HCT116 (cell line): ENCODE data around the gene ZNRF3. TPM values are rescaled to one million over a fixed set of nuclear protein-coding genes. Genes with fewer than 3 reads are reported as not detected.

Experiments used
- ATAC-seq: fragments of 200-7000 bp; cut with Tn5 transposase; 2 replicates; pipeline ENCODE4 v1.9.1; 2020; ENCODE audit warnings: mild to moderate bottlenecking, moderate library complexity
- BruUV-seq: library from RNA; stranded (reverse); fragments of 400-500 nt; replicated peaks from 2 replicates; lab custom pipeline; 2021; lab: Mats Ljungman, UMichigan
- CTCF ChIA-PET: fragments of 300-600 bp; sonication (Branson Sonifier 250); formaldehyde crosslinking; loops from one replicate; lab custom pipeline; 2021; ENCODE audit warnings: antibody characterized with exemption; lab: Charles Lee
- POLR2A ChIA-PET: fragments of 300-600, 350-600 bp; sonication (Branson Sonifier 250); formaldehyde crosslinking; loops from one replicate; lab custom pipeline; 2021; ENCODE audit warnings: antibody characterized with exemption; lab: Charles Lee
- RAD21 ChIA-PET, 2 experiments: fragments of 300-600 bp; sonication (Branson Sonifier 250); formaldehyde crosslinking; loops; one replicate each; lab custom pipeline; 2023; ENCODE audit warnings: low total read pairs in 2 of 2; ENCODE audit not compliant: uncharacterized antibody in 2 of 2, unreplicated experiment in 2 of 2, low non-redundant PET in 1 of 2; lab: Charles Lee
- DNase-seq: peaks from one replicate; pipeline ENCODE4 v3.0.0-alpha.2; 2010; ENCODE audit warnings: low read depth, low spot score
- H2AFZ ChIP-seq: fragments of 200-600 bp; shearing (Covaris generic), sonication (generic); 2 replicates; pipeline ENCODE4 v1.6.1; 2017; ENCODE audit warnings: low read depth, mixed run types, mixed read lengths, antibody characterized with exemption, low read length; ENCODE audit not compliant: poor library complexity, severe bottlenecking
- H3K27ac ChIP-seq: 2 replicates; pipeline ENCODE4 v1.5.1; 2012; ENCODE audit warnings: low read depth, low read length
- H3K27me3 ChIP-seq: fragments of 200-600 bp; sonication (generic); 2 replicates; pipeline ENCODE4 v1.6.1; 2016; ENCODE audit warnings: mixed run types, low read length, mixed read lengths; ENCODE audit not compliant: insufficient read depth
- H3K36me3 ChIP-seq, 2 experiments: fragments of 200-500 bp in 1 of 2; fragments of 200-600 bp in 1 of 2; sonication (Bioruptor generic) in 1 of 2; sonication (generic) in 1 of 2; 2 replicates each; pipeline versions ENCODE4 v1.5.1 to v1.6.1; 2014 to 2016; ENCODE audit warnings: low read length in 2 of 2, inconsistent platforms in 1 of 2, mixed read lengths in 1 of 2, mixed run types in 1 of 2; ENCODE audit not compliant: insufficient read depth in 2 of 2, control insufficient read depth in 1 of 2
- H3K4me1 ChIP-seq, 2 experiments: fragments of 200-600 bp in 1 of 2; sonication (generic) in 1 of 2; 2 replicates each; pipeline versions ENCODE4 v1.5.1 to v1.6.1; 2012 to 2017; ENCODE audit warnings: low read length in 2 of 2, inconsistent platforms in 1 of 2, mild to moderate bottlenecking in 1 of 2, mixed read lengths in 1 of 2, mixed run types in 1 of 2, moderate library complexity in 1 of 2; ENCODE audit not compliant: insufficient read depth in 2 of 2, control insufficient read depth in 1 of 2
- H3K4me2 ChIP-seq: fragments of 200-600 bp; sonication (generic); 2 replicates; pipeline ENCODE4 v1.6.1; 2017; ENCODE audit warnings: mixed run types, low read length, mixed read lengths
- H3K4me3 ChIP-seq, 2 experiments: fragments of 200-600 bp in 1 of 2; sonication (generic) in 1 of 2; replicated peaks in 1 of 2; 2 replicates each; pipeline ENCODE4 v1.5.1; 2011 to 2016; ENCODE audit warnings: low read length in 2 of 2, control low read depth in 1 of 2, low read depth in 1 of 2, mild to moderate bottlenecking in 1 of 2, mixed read lengths in 1 of 2, mixed run types in 1 of 2
- H3K79me2 ChIP-seq: fragments of 200-600 bp; sonication (generic); 2 replicates; pipeline ENCODE4 v1.6.1; 2017; ENCODE audit warnings: mild to moderate bottlenecking, mixed run types, low read length, moderate library complexity, mixed read lengths; ENCODE audit not compliant: insufficient read depth
- H3K9ac ChIP-seq: fragments of 200-600 bp; sonication (generic); 2 replicates; pipeline ENCODE4 v1.6.1; 2016; ENCODE audit warnings: low read length, mixed read lengths
- H3K9me2 ChIP-seq: fragments of 200-600 bp; sonication (generic), shearing (Covaris generic); 2 replicates; pipeline ENCODE4 v1.6.1; 2017; ENCODE audit warnings: mixed run types, mild to moderate bottlenecking, moderate library complexity; ENCODE audit not compliant: insufficient read depth
- H3K9me3 ChIP-seq, 2 experiments: fragments of 200-500 bp in 1 of 2; fragments of 200-600 bp in 1 of 2; sonication (Bioruptor generic) in 1 of 2; sonication (generic) in 1 of 2; 2 replicates each; pipeline ENCODE4 v1.6.1; 2014 to 2017; ENCODE audit warnings: low read length in 2 of 2, mixed read lengths in 2 of 2, inconsistent platforms in 1 of 2, low read depth in 1 of 2, mild to moderate bottlenecking in 1 of 2, mixed run types in 1 of 2, moderate library complexity in 1 of 2; ENCODE audit not compliant: control insufficient read depth in 1 of 2, insufficient read depth in 1 of 2
- H4K20me1 ChIP-seq: fragments of 200-600 bp; sonication (generic), shearing (Covaris generic); 2 replicates; pipeline ENCODE4 v1.6.1; 2017; ENCODE audit warnings: mixed run types, mild to moderate bottlenecking, moderate library complexity; ENCODE audit not compliant: insufficient read depth
- CBX3 ChIP-seq: IDR thresholded peaks from 2 replicates; pipeline ENCODE4 v1.6.1; 2012; ENCODE audit warnings: low read depth
- CEBPB ChIP-seq: IDR thresholded peaks from 2 replicates; pipeline ENCODE4 v1.6.1; 2012; ENCODE audit warnings: low read depth
- ELF1 ChIP-seq: IDR thresholded peaks from 2 replicates; pipeline ENCODE4 v1.6.1; 2012; ENCODE audit warnings: low read depth, borderline replicate concordance
- JUND ChIP-seq: IDR thresholded peaks from 2 replicates; pipeline ENCODE4 v1.6.1; 2012
- MAX ChIP-seq: IDR thresholded peaks from 2 replicates; pipeline ENCODE4 v1.6.1; 2012
- POLR2A ChIP-seq: IDR thresholded peaks from 2 replicates; pipeline ENCODE4 v1.7.0; 2011; ENCODE audit warnings: borderline replicate concordance; ENCODE audit not compliant: insufficient read depth, insufficient read length; ENCODE audit errors: extremely low read depth
- POLR2AphosphoS5 ChIP-seq: IDR thresholded peaks from 2 replicates; pipeline ENCODE4 v1.6.1; 2011; ENCODE audit warnings: mild to moderate bottlenecking, low read depth, low read length, moderate library complexity
- RAD21 ChIP-seq: IDR thresholded peaks from 2 replicates; pipeline ENCODE4 v1.6.1; 2012; ENCODE audit warnings: low read depth, mild to moderate bottlenecking
- SP1 ChIP-seq: IDR thresholded peaks from 2 replicates; pipeline ENCODE4 v1.6.1; 2012; ENCODE audit warnings: low read depth
- TCF7L2 ChIP-seq: IDR thresholded peaks from 2 replicates; pipeline ENCODE4 v1.7.0; 2011; ENCODE audit warnings: borderline replicate concordance, inconsistent platforms; ENCODE audit not compliant: insufficient read depth, insufficient read length; ENCODE audit errors: extremely low read depth
- ZBTB33 ChIP-seq: IDR thresholded peaks from 2 replicates; pipeline ENCODE4 v1.6.1; 2011; ENCODE audit warnings: mild to moderate bottlenecking, low read length, moderate library complexity; ENCODE audit not compliant: insufficient replicate concordance; ENCODE audit errors: extremely low read depth
- ZFX ChIP-seq: fragments of 450-650 bp; IDR thresholded peaks from 2 replicates; pipeline ENCODE4 v1.6.1; 2017
- intact Hi-C: fragments of 100-400 bp; cut with micrococcal nuclease; formaldehyde crosslinking; loops from 2 replicates; pipeline ENCODE4 v1.10.0; 2022
- total RNA-seq: library from RNA; stranded (reverse); gene quantifications from one replicate; pipeline ENCODE4 v1.2.1, GENCODE V29; 2021; ENCODE audit not compliant: unreplicated experiment
- TF ChIP-seq, protein P1 (sequence below): IDR thresholded peaks from 2 replicates; pipeline ENCODE4 v1.6.1; 2012; ENCODE audit warnings: low read depth

The ZNRF3 gene
- total RNA-seq, 1 experiment from 2014 or later = 12.2 TPM

- POLR2A ChIA-PET = interaction anchor here (1.1 kb wide), 1 partner anchor 13 kb away, joined by 3 read pairs; no protein-coding TSS in a partner anchor
- CTCF ChIA-PET = no interaction called here
- RAD21 ChIA-PET = no interaction called here
Measured at GRCh38 chr22:29103121-29103520, 219.7 kb downstream of the ZNRF3 start.

GRCh38 chr22:29105468-29105867, 222.1 kb downstream of the ZNRF3 start:
- Histone ChIP-seq H3K27ac (no peak overlapping the region), H3K36me3 (no peaks in the 10 kb centered on the region), H3K4me3 (no peak overlapping the region), H2AFZ (no peak overlapping the region), H3K79me2 (no peaks in the 10 kb centered on the region), H3K4me2 (no peak overlapping the region), H3K9me2 (no peaks in the 10 kb centered on the region), H3K4me1 (peaks cover 0 to 10% of the 10 kb centered on the region in 2 experiments; a peak in 1 of 4 replicates), H3K9me3 (no peaks in the 10 kb centered on the region), H4K20me1 (no peaks in the 10 kb centered on the region), H3K9ac (no peak overlapping the region), H3K27me3 (no peaks in the 10 kb centered on the region)
- intact Hi-C loops = no loop called here
- POLR2A ChIA-PET = no interaction called here
- DNase-seq = no peak
- CTCF ChIA-PET = no interaction called here
- RAD21 ChIA-PET = no interaction called here
- no TSS peak for BruUV-seq
- no peak for ATAC-seq
- no peak for TF ChIP-seq POLR2AphosphoS5
- TF ChIP-seq SP1 = no peak
- no peak for TF ChIP-seq CBX3
- TF ChIP-seq ELF1 = no peak
- TF ChIP-seq TCF7L2 = no peak
- TF ChIP-seq ZFX = no peak
- TF ChIP-seq, protein P1, sequence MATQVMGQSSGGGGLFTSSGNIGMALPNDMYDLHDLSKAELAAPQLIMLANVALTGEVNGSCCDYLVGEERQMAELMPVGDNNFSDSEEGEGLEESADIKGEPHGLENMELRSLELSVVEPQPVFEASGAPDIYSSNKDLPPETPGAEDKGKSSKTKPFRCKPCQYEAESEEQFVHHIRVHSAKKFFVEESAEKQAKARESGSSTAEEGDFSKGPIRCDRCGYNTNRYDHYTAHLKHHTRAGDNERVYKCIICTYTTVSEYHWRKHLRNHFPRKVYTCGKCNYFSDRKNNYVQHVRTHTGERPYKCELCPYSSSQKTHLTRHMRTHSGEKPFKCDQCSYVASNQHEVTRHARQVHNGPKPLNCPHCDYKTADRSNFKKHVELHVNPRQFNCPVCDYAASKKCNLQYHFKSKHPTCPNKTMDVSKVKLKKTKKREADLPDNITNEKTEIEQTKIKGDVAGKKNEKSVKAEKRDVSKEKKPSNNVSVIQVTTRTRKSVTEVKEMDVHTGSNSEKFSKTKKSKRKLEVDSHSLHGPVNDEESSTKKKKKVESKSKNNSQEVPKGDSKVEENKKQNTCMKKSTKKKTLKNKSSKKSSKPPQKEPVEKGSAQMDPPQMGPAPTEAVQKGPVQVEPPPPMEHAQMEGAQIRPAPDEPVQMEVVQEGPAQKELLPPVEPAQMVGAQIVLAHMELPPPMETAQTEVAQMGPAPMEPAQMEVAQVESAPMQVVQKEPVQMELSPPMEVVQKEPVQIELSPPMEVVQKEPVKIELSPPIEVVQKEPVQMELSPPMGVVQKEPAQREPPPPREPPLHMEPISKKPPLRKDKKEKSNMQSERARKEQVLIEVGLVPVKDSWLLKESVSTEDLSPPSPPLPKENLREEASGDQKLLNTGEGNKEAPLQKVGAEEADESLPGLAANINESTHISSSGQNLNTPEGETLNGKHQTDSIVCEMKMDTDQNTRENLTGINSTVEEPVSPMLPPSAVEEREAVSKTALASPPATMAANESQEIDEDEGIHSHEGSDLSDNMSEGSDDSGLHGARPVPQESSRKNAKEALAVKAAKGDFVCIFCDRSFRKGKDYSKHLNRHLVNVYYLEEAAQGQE = no peak
- TF ChIP-seq ZBTB33 = no peak
- no peak for TF ChIP-seq POLR2A
- no peak for TF ChIP-seq JUND
- no peak for TF ChIP-seq CEBPB
- no peak for TF ChIP-seq RAD21

More at GRCh38 chr22:29103121-29103520, 219.7 kb downstream of the ZNRF3 start:
- H3K9ac ChIP-seq = no peak overlapping the region
- TF ChIP-seq POLR2AphosphoS5 (no peak), MAX (no peak)
- no peak overlapping the region for H3K27ac ChIP-seq
- no peaks in the 10 kb centered on the region for H3K79me2 ChIP-seq
- H3K9me3 ChIP-seq = no peaks in the 10 kb centered on the region
- BruUV-seq = no TSS peak
- H4K20me1 ChIP-seq = no peaks in the 10 kb centered on the region
- intact Hi-C loops = no loop called here
- peaks cover 0 to 5% of the 10 kb centered on the region in 2 experiments; a peak in 1 of 4 replicates for H3K4me1 ChIP-seq
- DNase-seq = no peak
- H2AFZ ChIP-seq = no peak overlapping the region
- H3K27me3 ChIP-seq = no peaks in the 10 kb centered on the region
- H3K4me3 ChIP-seq = no peak overlapping the region
- no peak for ATAC-seq
- H3K4me2 ChIP-seq = no peak overlapping the region
- H3K9me2 ChIP-seq = no peaks in the 10 kb centered on the region
- no peaks in the 10 kb centered on the region for H3K36me3 ChIP-seq
